WTC11 (cell line): Measurements from ENCODE around the gene PDPK1. TPM values are rescaled to one million over a fixed set of nuclear protein-coding genes. Genes with fewer than 3 reads are reported as not detected.
A peak's percentile ranks its signal among the peaks of the same experiment; 100 is the strongest.
"Not testable (repeated sequence)": the region's sequence is repeated elsewhere in the genome, so short reads cannot be mapped to it uniquely, and the experiment has no call there.

Source experiments
- ATAC-seq: fragments of 200-7000 bp; cut with Tn5 transposase; 2 replicates; pipeline ENCODE4 v1.10.0; 2021; ENCODE audit warnings: mild to moderate bottlenecking, moderate library complexity
- CTCF ChIA-PET: fragments of 300-600 bp; sonication (Branson Sonifier 250); formaldehyde crosslinking; loops from one replicate; lab custom pipeline; 2021; ENCODE audit warnings: antibody characterized with exemption; lab: Charles Lee
- POLR2A ChIA-PET: fragments of 350-600 bp; sonication (Branson Sonifier 250); formaldehyde crosslinking; loops from one replicate; lab custom pipeline; 2021; ENCODE audit warnings: antibody characterized with exemption; lab: Charles Lee
- DNase-seq: peaks from one replicate; pipeline ENCODE4 v3.0.0; 2021; ENCODE audit warnings: low spot score
- H3K27ac Mint-ChIP-seq: 2 replicates; pipeline ENCODE4 v1.8.0; 2021; ENCODE audit warnings: mixed read lengths
- H3K27me3 Mint-ChIP-seq: 2 replicates; pipeline ENCODE4 v1.8.0; 2021; ENCODE audit warnings: low read depth, mild to moderate bottlenecking, moderate library complexity, mixed read lengths
- H3K36me3 Mint-ChIP-seq: 2 replicates; pipeline ENCODE4 v1.8.0; 2021; ENCODE audit warnings: mixed read lengths
- H3K4me1 Mint-ChIP-seq: 2 replicates; pipeline ENCODE4 v1.8.0; 2022; ENCODE audit warnings: mixed read lengths
- H3K4me3 Mint-ChIP-seq: 2 replicates; pipeline ENCODE4 v1.8.0; 2021; ENCODE audit warnings: mild to moderate bottlenecking, moderate library complexity, mixed read lengths
- H3K9me3 Mint-ChIP-seq: 2 replicates; pipeline ENCODE4 v1.8.0; 2021; ENCODE audit warnings: mixed read lengths
- E2F1 ChIP-seq: sonication (generic); formaldehyde crosslinking; IDR thresholded peaks from 2 replicates; pipeline ENCODE4 v1.8.0; 2022; ENCODE audit warnings: mild to moderate bottlenecking, missing genetic modification reagents
- IRF2 ChIP-seq: sonication (generic); formaldehyde crosslinking; IDR thresholded peaks from 2 replicates; pipeline ENCODE4 v1.8.0; 2022; ENCODE audit warnings: low read depth, missing genetic modification reagents, borderline replicate concordance
- MLX ChIP-seq: sonication (generic); formaldehyde crosslinking; IDR thresholded peaks from 2 replicates; pipeline ENCODE4 v1.8.1; 2023; ENCODE audit warnings: mild to moderate bottlenecking, missing genetic modification reagents, moderate library complexity
- OVOL2 ChIP-seq: fragments of 250-450 bp; sonication (Bioruptor Pico); IDR thresholded peaks from 2 replicates; pipeline ENCODE4 v1.9.0; 2021; ENCODE audit warnings: mild to moderate bottlenecking, borderline replicate concordance
- ZNF138 ChIP-seq: sonication (generic); formaldehyde crosslinking; conservative IDR thresholded peaks from 2 replicates; pipeline ENCODE4 v1.8.1; 2022; ENCODE audit warnings: mild to moderate bottlenecking, moderate library complexity, missing genetic modification reagents
- ZNF219 ChIP-seq: sonication (generic); formaldehyde crosslinking; IDR thresholded peaks from 2 replicates; pipeline ENCODE4 v1.8.0; 2023; ENCODE audit warnings: missing genetic modification reagents, mild to moderate bottlenecking, borderline replicate concordance
- ZNF281 ChIP-seq: sonication (generic); formaldehyde crosslinking; IDR thresholded peaks from 2 replicates; pipeline ENCODE4 v1.8.0; 2023; ENCODE audit warnings: mild to moderate bottlenecking, missing genetic modification reagents
- total RNA-seq: library from RNA; stranded (reverse); gene quantifications from 3 replicates; pipeline ENCODE4 v1.2.3, GENCODE V29; 2021

Gene PDPK1
- total RNA-seq, 1 experiment from 2014 or later, result 31.4 TPM

- TF ChIP-seq ZNF281 (no peak), IRF2 (no peak), OVOL2 (CRISPR knock-in tag) (no peak), ZNF138 (CRISPR knock-in tag) (no peak), ZNF219 (CRISPR knock-in tag) (no peak), MLX (CRISPR knock-in tag) (no peak), E2F1 (CRISPR knock-in tag) (no peak)
- TF ChIP-seq, all 79 proteins: peak for 0
These were observed 77.0 kb downstream of the PDPK1 start (continued) for GRCh38 chr16:2614761-2615191.

GRCh38 chr16:2618964-2619363, 81.1 kb downstream of the PDPK1 start:
- H3K4me3 Mint-ChIP-seq, H3K27ac Mint-ChIP-seq, H3K36me3 Mint-ChIP-seq, POLR2A ChIA-PET, H3K9me3 Mint-ChIP-seq, H3K4me1 Mint-ChIP-seq, H3K27me3 Mint-ChIP-seq, ATAC-seq, DNase-seq, CTCF ChIA-PET: not testable (repeated sequence)

- CTCF ChIA-PET, H3K4me3 Mint-ChIP-seq, H3K27ac Mint-ChIP-seq, H3K27me3 Mint-ChIP-seq, POLR2A ChIA-PET, H3K4me1 Mint-ChIP-seq, H3K9me3 Mint-ChIP-seq, H3K36me3 Mint-ChIP-seq: not testable (repeated sequence)
- DNase-seq (peak; percentile 50), ATAC-seq (peak; percentile 80)
These were observed 81.8 kb downstream of the PDPK1 start for GRCh38 chr16:2619628-2620027.

GRCh38 chr16:2620870-2621269, 83.0 kb downstream of the PDPK1 start:
- H3K27me3 Mint-ChIP-seq, POLR2A ChIA-PET, ATAC-seq, H3K4me3 Mint-ChIP-seq, H3K27ac Mint-ChIP-seq, DNase-seq, H3K36me3 Mint-ChIP-seq, H3K4me1 Mint-ChIP-seq, CTCF ChIA-PET, H3K9me3 Mint-ChIP-seq: not testable (repeated sequence)

- H3K36me3 Mint-ChIP-seq, H3K4me3 Mint-ChIP-seq, CTCF ChIA-PET, H3K27me3 Mint-ChIP-seq, DNase-seq, ATAC-seq, POLR2A ChIA-PET, H3K9me3 Mint-ChIP-seq, H3K27ac Mint-ChIP-seq, H3K4me1 Mint-ChIP-seq: not testable (repeated sequence)
These were observed 83.6 kb downstream of the PDPK1 start for GRCh38 chr16:2621395-2621794.

- H3K4me3 Mint-ChIP-seq, ATAC-seq, H3K9me3 Mint-ChIP-seq, POLR2A ChIA-PET, H3K36me3 Mint-ChIP-seq, CTCF ChIA-PET, DNase-seq, H3K4me1 Mint-ChIP-seq, H3K27me3 Mint-ChIP-seq, H3K27ac Mint-ChIP-seq: not testable (repeated sequence)
These were observed 89.3 kb downstream of the PDPK1 start for GRCh38 chr16:2627075-2627474.

- H3K9me3 Mint-ChIP-seq, ATAC-seq, H3K27me3 Mint-ChIP-seq, H3K27ac Mint-ChIP-seq, POLR2A ChIA-PET, DNase-seq, H3K36me3 Mint-ChIP-seq, H3K4me3 Mint-ChIP-seq, CTCF ChIA-PET, H3K4me1 Mint-ChIP-seq: not testable (repeated sequence)
These were observed 93.4 kb downstream of the PDPK1 start for GRCh38 chr16:2631203-2631602.

GRCh38 chr16:2632291-2632690, 94.5 kb downstream of the PDPK1 start:
- H3K4me1 Mint-ChIP-seq, H3K4me3 Mint-ChIP-seq, H3K27ac Mint-ChIP-seq, H3K9me3 Mint-ChIP-seq, ATAC-seq, CTCF ChIA-PET, H3K27me3 Mint-ChIP-seq, POLR2A ChIA-PET, DNase-seq, H3K36me3 Mint-ChIP-seq: not testable (repeated sequence)

GRCh38 chr16:2639071-2639721, 101.4 kb downstream of the PDPK1 start:
- CTCF ChIA-PET, H3K4me1 Mint-ChIP-seq, H3K36me3 Mint-ChIP-seq, H3K4me3 Mint-ChIP-seq, H3K27ac Mint-ChIP-seq, POLR2A ChIA-PET, H3K9me3 Mint-ChIP-seq, H3K27me3 Mint-ChIP-seq: not testable (repeated sequence)
- peak; percentile 92 for ATAC-seq
- peak; percentile 50 for DNase-seq

- DNase-seq, H3K27ac Mint-ChIP-seq, H3K9me3 Mint-ChIP-seq, H3K4me1 Mint-ChIP-seq, ATAC-seq, H3K4me3 Mint-ChIP-seq, H3K27me3 Mint-ChIP-seq, H3K36me3 Mint-ChIP-seq, POLR2A ChIA-PET, CTCF ChIA-PET: not testable (repeated sequence)
These were observed 101.9 kb downstream of the PDPK1 start for GRCh38 chr16:2639722-2640072.
